IPS-11a (cell line): ENCODE measurements around the gene IL27RA.

ENCODE experiments used
- H3K4me3 ChIP-seq: one replicate; pipeline ENCODE4 v1.5.1; 2013; ENCODE audit warnings: low read depth, low read length, control low read depth

IL27RA gene

DNA sequence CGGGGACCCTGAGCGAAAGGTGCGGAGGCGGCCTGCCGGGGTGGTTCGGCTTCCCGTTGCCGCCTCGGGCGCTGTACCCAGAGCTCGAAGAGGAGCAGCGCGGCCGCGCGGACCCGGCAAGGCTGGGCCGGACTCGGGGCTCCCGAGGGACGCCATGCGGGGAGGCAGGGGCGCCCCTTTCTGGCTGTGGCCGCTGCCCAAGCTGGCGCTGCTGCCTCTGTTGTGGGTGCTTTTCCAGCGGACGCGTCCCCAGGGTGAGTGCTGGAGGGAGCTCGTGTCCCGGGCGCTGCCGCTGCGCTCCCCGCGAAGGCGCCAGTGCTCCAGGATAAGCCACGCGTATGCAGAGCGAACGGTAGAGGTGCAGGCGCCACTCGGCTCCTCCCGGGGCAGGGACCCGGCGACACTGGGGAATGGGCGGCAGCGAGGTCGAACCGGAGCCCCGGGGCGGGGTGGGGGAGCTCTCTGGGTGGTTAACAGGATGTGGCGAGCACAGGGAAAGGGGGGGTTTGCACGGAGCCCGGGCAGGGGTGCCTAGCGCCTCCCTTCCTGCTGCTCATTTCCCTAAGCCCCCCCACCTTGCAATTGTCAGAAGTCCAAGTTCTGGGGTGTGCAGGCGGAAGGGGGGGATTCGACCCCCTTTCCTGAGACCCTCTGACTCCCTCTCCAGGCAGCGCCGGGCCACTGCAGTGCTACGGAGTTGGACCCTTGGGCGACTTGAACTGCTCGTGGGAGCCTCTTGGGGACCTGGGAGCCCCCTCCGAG, at the start of gene IL27RA:
Gene IL27RA (plus strand): TSS at position 44 of the 762 bp plus-strand sequence. CDS start 111 bp downstream, at position 155.
- peak within 1 kb of the TSS; percentile 78 for H3K4me3 ChIP-seq

DNA sequence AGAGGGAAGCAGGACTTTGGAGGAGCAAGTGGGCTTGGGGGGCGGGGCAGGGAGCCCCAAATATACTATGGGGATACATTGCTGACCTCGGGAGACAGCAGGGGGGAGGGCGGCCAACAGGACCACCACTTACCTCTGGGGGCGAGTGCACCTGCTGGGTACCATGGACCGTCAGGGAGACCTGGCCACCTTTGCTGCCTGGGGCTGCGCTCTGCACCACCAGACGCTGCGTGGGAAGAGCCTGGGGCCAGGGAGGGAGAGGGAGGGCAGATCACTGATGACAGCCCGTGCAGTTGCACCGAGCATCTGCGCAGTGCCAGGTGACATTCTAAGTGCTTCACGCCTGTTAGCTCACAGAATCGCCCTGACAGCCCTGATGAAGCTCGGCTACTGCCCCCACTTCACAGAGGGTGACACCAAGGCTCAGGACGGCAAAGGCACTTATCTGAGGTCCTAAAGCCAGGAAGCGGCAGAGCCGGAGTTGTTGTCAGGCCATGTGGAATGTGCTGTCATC, 49.5 kb upstream of the IL27RA start:
- no peak overlapping the region for H3K4me3 ChIP-seq

DNA sequence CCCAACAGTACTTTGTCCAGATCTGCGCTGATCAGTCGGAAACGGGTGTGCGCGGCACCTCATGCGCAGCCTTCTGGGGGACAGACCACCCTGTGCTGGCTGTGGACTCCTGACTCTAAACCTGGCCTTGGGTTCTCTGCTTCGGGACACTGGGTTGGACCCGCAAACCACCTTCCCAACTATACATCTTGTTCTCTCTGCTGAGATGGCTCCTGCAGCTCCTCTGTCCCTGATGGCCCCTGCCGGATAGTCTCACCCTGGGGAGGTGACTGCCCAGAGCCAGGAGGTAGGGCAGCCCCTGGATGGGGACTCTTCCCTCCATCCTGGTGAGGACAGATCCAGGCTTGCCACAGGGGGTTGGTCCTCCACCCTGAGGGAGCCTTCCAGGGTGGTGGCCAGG, 48.8 kb upstream of the IL27RA start:
- no peak overlapping the region for H3K4me3 ChIP-seq

DNA sequence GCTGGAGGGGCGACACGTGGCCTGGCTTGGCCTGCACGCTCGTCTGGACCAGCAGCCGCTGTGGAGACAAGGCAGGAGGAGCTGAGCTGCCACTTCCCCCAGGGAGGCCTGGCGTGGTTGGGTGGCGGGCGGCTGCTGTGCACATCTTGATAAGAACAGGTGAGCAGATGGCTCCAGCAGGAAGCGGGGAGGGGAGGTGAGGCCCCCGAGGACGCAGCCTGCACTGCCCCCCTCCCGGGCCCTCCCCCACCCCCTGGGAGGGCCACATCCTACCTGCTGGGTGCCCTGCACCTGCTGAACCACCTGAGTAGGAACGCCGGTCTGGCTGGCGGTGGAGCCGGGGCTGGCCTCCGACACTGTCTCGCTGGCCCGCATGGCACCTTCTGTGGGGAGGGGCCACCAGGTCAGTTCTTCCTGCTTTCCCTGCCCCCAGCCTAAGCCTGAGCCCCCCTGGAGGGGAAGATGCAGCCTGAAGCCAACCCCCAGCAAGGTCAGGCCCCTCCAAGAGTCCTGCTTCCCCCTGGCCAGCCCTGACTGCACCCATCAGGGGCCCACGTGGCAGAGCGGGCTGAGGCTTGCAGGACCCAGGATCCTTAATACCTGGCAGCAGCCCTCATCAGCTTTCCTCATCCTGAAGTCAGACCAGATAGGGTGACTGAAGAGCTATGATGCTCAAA, 48.2 kb upstream of the IL27RA start:
- H3K4me3 ChIP-seq = no peak overlapping the region

DNA sequence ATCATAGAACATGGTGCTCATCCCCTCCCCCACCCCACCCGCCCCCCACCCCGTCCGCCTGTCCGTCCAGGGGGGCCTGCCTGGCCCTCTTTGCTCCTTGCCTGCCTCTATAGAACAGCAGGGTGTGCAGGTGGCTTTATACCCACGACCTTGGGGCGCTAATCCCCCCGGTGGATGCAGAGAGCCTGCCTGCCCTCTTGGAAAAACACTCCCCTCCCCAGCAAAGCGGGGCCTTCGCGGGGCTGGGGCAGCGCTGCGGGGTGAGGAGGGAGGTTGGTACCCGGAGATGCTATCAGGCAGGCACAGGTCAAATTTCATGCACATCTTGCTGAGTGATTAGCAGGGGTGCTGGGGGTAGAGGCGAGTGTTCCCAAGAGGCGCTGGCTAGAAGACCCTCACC, 47.4 kb upstream of the IL27RA start:
- H3K4me3 ChIP-seq = no peak overlapping the region

DNA sequence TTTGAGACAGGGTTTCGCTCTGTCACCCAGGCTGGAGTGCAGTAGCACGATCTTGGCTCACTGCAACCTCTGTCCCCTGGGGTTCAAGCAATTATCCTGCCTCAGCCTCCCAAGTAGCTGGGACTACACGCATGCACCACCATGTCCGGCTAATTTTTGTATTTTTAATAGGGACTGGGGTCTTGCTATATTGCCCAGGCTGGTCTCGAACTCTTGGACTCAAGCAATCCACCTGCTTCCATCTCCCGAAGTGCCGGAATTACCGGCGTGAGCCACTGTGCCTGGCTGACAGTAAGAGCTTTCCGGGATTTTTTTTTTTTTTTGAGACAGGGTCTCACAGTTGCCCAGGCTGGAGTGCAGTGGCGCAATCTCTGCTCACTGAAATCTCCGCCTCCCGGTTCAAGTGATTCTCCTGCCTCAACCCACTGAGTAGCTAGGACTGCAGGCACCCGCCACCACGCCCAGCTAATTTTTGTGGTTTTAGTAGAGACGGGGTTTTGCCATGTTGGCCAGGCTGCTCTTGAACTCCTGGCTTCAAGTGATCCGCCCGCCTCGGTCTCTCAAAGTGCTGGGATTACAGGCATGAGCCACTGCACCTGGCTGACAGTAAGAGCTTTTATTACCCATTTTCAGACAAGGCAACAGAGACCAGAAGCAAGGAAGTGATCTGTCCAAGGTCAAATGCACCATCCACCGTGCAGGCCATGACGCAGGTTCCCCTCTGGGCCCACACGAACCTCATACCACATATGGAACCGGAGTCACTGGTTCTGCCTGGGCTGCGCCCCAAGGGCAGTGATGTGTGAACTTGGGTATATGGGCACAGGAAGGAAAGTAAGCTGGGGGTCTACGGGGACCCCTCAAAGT, 46.5 kb upstream of the IL27RA start:
- H3K4me3 ChIP-seq = no peak overlapping the region

DNA sequence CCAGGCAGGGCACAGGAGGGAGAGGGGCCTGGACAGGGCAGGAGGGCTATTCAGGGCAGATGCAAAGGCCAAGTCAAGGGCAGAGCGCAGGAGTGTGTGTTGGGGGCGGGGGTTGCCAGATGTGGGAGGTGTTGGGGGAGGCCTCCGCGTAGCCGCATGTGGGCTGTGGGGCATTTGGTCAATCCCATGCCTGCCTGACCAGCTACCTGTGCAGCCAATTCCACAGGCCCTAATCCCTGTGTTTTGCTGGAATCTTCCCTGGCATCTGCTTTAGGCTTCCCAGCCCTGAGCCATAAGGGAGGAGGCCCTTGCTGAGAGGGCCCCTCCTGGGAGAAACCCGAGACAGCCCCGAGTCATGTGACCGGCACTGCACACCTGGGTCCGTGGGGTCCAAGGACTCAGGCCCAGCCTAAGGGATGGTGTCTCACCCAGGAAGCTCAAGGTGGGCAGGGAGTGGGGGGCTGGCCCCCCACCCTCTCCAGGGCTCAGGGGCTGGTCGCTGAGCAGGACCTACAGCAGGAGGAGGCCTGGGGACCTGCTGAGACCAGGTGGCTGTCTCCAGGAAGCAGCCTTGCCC, 45.7 kb upstream of the IL27RA start:
- no peak overlapping the region for H3K4me3 ChIP-seq

DNA sequence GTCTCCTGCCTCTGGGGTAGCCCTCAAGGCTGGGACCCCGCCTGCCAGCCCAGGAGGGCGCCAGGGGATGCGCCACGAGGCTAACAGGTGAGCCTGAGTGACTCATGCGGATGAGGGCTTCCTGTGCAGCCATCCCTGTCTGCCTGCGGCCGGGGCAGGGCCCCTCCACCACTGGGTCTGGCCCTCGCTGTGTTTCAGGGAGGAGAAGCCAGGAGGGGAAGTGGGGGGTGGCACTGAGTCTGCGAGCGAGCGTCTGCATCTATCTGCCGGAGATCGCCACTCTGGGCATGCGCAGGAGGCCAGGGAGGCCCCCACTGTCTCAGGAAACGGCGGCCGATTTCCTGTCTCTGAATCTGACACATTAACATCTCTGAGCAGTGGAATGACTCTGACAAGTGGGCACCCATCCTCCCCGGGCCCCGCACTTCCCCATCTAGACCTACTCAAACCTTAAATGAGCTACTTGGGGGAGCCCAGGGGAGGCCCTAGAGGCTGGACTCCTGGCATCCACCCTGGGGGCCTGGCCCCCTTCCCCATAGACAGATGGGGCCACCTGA, 45.1 kb upstream of the IL27RA start:
- H3K4me3 ChIP-seq = no peak overlapping the region

DNA sequence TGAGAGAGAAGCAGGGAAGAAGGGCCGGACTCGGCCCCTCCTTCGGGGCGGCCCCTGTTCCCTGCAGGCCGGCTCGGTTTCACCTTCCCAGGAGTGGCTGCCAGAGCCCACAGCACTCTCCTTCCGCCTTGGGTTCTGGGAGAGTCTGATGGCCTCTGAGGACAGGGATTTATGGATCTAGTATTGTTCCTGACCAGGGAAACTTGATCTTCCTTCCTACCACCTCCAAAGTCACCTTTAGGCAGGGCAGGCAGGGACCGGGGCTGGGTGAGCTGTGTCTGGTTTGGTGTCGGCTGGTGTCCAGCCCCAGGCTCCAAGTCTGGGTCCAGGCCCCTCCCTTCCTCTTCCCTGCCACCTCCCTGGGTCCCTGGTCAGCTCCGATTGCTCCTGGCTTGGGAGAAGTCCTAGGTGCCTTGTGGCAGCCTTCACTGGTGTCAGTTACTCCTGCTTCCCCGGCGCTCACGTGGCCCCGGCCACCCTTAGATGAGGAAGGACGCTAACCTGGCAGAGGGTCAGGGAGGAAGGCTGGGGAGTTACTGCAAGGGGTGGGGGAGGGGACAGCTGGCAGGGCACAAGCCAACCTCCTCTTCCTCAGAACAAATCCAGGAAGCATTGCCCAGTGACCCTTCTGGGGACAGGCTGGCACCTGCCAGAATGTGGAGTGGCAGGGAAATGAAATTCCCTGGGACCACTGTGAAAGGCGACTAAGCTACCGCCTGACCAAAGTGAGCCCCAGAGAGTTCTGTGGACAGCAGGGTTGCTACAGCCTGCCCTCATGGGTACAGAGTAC, 44.3 kb upstream of the IL27RA start:
- H3K4me3 ChIP-seq = no peak overlapping the region

DNA sequence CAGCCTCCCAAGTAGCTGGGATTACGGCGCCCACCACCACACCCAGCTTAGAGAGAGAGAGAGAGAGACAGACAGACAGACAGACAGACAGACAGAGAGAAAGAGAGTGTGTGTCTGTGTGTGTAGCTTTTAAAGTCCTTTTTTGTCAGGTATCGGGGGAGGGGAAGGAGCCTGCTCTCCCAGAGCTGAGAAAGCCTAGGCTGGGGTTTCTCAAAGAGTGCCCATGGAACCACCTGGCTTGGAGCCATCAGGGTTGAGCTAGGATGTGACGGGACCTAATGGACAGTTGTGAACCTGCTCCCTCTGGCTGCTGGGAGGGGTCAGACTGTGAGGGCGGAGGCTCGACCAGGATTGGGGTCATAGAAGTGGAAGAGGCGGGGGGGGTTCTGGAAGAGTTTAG, 42.1 kb upstream of the IL27RA start:
- H3K4me3 ChIP-seq = no peak overlapping the region

DNA sequence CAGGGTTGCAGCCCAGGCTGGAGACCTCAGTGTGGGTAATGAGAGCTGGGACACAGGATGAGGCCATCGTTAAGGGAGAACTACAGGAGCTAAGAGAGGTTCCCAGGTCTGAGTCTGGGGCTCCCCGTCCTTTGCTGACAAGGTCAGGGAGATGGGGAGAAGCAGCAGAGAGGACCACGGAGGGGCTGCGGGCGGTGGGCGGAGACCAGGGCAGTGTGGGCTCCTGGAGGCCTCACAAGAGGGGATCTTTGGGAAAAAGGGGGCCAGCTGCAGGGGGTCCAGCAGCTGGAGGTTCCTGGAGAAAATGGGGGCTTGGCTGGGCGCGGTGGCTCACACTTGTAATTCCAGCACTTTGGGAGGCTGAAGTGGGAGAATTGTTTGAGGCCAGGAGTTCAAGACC, 41.5 kb upstream of the IL27RA start:
- H3K4me3 ChIP-seq = no peak overlapping the region

DNA sequence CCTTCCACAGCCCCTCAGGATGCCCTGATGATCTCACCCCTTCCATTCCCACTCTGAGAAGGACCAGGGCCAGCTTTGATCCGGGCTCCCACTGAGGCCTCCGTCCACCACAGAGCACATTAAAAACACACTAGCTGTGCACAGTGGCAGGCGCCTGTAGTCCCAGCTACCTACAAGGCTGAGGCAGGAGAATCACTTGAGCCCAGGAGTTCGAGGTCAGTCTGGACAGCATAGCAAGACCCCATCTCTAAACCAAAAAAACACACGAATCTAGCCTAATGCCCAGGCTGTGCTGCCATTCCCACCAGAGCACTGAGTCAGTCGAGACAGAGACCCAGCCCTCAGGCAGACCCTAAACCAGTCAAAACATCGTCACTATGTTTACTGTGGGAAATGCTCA, 39.5 kb upstream of the IL27RA start:
- no peak overlapping the region for H3K4me3 ChIP-seq

DNA sequence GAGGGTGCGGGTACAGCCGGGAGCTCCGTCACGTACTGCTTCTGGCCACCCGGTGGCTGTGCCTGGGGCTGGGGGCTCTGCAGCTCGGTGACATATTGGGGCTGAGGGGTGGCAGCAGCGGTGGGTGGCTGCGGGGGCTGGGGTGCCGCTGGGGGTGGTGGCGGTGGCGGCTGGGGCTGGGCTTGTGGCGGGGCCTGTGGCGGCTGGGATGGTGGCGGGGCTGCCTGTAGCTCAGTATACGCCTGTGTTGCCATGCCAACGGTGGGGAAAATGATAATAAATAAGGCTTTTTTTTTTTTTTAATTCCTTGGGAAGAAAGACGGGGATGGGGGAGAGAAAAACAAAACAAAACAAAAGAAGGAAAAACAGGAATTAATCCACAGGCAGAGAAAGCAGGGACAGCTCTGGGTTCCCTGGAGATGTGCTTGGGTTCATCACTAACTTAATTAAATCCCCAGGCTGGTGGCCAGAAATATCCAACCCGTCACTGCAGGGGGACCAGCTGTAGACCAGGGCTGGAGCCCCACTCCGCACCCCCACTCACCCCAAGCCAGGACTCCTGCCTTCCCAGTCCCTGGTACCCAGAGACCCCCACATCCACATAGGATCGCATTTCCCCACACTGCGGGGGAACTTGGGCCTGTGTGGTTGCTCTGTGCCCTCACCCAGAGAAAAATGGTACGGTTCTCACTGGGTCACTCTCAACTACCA, 37.8 kb upstream of the IL27RA start:
- H3K4me3 ChIP-seq = no peak overlapping the region

DNA sequence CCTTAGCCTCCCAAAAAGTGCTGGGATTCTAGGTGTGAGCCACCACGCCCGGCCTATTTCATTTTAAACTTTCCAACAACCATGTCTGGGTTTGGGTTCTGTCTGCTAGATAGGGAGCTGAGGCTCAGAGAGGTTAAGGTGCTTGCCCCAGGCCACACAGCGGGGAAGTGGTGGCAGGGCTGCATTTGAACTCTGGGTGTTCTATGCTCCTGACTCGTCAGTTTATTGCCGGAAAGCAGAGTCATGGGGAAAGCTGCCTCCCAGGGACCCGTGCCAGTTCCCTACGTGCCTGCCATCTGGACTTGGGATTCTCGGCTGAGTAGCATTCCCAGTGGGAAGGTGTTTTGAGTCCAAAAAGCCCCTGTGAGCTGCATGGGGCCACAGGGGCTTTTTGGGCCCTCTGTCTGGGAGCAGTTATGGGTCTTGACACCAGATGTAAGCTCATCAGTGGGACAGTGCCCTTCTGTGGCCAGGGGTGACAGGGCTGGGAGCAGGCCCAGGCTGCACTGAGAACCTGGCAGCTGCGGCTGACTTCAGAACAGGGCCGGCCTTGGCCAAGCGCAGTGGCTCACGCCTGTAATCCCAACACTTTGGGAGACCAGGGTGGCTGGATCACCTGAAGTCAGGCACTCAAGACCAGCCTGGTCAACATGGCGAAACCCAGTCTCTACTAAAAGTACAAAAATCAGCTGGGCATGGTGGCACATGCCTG, 36.4 kb upstream of the IL27RA start:
- no peak overlapping the region for H3K4me3 ChIP-seq

DNA sequence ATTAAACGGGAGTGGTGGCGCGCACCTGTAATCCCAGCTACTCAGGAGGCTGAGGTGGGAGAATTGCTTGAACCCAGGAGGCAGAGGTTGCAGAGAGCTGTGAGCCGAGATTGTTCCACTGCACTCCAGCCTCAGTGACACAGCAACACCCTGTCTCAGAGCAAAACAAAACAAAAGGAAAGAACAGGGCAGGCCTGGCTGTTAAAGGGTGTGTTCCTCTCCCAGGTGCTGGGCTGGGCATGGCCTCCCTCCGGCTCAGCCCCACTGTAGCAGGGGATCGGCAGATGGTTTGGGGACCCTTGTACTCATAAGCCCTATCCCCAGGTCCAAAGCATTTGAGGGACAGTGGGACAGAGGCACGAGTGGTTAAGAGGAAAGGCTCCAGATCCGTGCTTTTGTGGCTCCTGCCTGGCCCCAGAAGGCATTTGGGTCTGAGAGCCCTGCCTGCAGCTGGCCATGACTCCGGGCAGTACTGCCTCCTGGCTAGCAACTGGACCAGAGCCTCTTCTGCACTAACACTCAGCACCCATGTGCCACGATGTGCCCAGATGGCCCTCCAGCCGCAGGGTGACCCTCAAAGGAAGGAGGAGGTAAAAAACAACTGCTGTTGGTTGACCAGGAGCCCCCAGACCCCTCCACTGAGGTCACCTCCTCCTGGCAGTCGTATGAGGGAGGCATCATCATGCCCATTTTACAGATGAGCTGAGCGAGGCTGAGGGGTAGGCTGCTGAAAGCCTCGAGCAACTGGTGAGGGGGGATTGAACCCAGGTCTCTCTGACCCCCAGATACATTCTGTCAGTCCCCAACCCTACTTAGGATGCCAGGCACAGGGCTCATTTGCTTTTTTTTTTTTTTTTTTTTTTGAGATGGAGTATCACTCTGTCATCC, 35.4 kb upstream of the IL27RA start:
- H3K4me3 ChIP-seq = no peak overlapping the region

DNA sequence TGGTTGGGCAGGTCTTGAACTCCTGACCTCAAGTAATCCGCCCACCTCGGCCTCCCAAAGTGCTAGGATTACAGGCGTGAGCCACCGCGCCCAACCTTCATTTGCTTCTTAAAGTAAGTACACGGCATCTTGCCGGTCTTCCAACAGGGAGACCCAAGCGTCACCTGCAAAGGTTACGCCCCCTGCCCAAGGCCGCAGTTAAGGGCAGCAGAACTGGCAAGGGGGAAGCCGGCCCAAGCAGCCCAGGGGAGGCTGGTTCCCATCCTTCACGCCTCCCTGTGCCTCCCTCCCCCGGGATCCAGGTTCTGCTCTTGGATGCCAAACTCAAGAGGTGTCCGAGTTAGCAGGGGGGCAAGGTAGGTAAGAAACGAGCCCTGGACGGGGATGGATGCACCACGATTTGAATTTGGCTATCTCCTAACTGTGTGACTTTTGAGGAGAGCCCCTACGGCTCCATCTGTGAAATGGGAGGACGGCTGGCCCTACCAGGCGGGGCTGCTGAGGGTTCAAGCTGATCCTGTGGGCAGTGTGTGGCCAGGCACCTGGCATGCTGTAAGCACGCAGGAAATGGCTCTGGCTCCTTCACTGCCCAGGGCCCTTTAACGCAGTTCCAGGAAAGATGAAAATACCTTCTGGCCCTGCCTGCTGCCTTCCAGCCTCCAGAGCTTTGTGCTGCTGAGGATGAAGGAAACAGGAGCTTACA, 34.5 kb upstream of the IL27RA start:
- no peak overlapping the region for H3K4me3 ChIP-seq

DNA sequence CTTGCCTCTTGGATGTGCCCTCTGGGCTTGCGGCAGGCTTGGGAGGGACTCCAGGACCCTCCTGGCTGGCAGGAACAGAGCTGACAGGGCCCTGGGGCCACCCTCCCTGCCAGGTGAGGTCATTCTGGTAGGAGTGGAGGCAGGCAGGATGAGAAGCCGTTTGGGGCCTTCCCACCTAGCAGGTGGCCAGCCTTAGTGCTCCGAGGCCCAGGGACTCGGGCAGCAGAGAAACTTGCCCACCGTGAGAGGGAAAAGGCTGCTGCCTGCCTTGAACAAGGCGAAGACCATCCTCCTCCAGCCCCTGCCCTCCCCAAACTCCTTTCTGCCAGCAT, 34.0 kb upstream of the IL27RA start:
- H3K4me3 ChIP-seq = no peak overlapping the region
